ENCODE data around the gene MPHOSPH9. TPM values are rescaled to one million over a fixed set of nuclear protein-coding genes. Genes with fewer than 3 reads are reported as not detected.

Gene MPHOSPH9
- total and polyA plus RNA-seq, 2 donors (not counting 3 experiments of a cell fraction or from before 2014, with no cell fraction given), result 7.8 to 42.4 TPM

DNA sequence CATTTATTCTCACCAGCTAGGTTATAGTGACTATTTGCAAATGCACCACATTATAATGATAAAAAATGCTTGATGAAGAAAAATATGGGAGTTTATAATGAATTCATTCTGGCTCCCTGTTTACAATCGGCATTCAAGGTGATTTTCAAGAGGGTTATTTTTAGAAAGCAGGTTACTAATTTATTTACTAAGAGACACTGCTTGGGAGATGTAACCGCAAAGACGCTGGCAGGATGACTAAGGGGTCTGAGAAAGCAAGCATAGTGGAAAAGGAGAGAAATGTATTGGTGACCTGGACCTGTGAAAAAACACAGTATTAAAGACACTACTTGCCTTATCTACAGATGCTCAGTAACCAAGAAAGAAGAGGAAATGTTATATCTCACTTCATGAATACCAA is 68.7 kb downstream of the MPHOSPH9 start:
- ChIA-PET CTCF (no interaction called here), POLR2A (no interaction called here)
- dilution Hi-C loops (cut with MboI; ENCODE audit: extremely low pct_ligation_motif_present, low sequenced_read_pairs), result no loop called here
- no peak for DNase-seq (ENCODE audit: low read depth, low spot score)
- Histone ChIP-seq H2AFZ (ENCODE audit: low read depth, low read length) (no peak overlapping the region), H3K4me2 (ENCODE audit: insufficient read depth, low read length) (no peak overlapping the region), H3K4me1 (ENCODE audit: control insufficient read depth, extremely low read depth, insufficient read depth, low read length) (no peaks in the 10 kb centered on the region), H3K27ac (ENCODE audit: insufficient read depth, low read depth, low read length) (no peak overlapping the region), H3K9me3 (replicated peaks; ENCODE audit: control insufficient read depth, insufficient read depth, low read length) (no peaks in the 10 kb centered on the region), H4K20me1 (replicated peaks; ENCODE audit: control insufficient read depth, extremely low read depth, insufficient read depth, low read length) (no peaks in the 10 kb centered on the region), H3K9ac (replicated peaks; ENCODE audit: extremely low read depth, insufficient read depth, low read length) (no peak overlapping the region), H3K79me2 (ENCODE audit: control insufficient read depth, insufficient read depth, low read length) (no peaks in the 10 kb centered on the region), H3K9me1 (replicated peaks; ENCODE audit: control insufficient read depth, extremely low read depth, insufficient read depth, low read length) (no peaks in the 10 kb centered on the region), H3K36me3 (ENCODE audit: control insufficient read depth in 2 of 2, extremely low read depth in 1 of 2, insufficient read depth in 2 of 2, low read length in 2 of 2) (peaks cover 3 to 5% of the 10 kb centered on the region in 2 experiments), H3K27me3 (ENCODE audit: control insufficient read depth in 2 of 2, insufficient read depth in 2 of 2, low read length in 2 of 2) (no peaks in the 10 kb centered on the region), H3K4me3 (replicated peaks in 1 of 3; ENCODE audit: insufficient read depth in 1 of 3, low read depth in 1 of 3, low read length in 3 of 3) (no peak overlapping the region)
- no peak for FAIRE-seq
- intact Hi-C loops (cut with micrococcal nuclease), result no loop called here
- TF ChIP-seq FOS (IDR thresholded peaks at IDR 0.05; ENCODE audit: borderline replicate concordance, insufficient read depth, low read length) (no peak), JUN (IDR thresholded peaks at IDR 0.05; ENCODE audit: borderline replicate concordance, insufficient read depth, insufficient read length, low read depth) (no peak), MAX (IDR thresholded peaks at IDR 0.05; ENCODE audit: insufficient read depth, insufficient read length) (no peak), EZH2 (IDR thresholded peaks at IDR 0.05; ENCODE audit: borderline replicate concordance, low read depth, low read length, severe bottlenecking) (no peak), GATA2 (IDR thresholded peaks at IDR 0.05; ENCODE audit: insufficient read depth, insufficient read length, low read depth, low read length) (no peak), POLR2A (IDR thresholded peaks at IDR 0.05; ENCODE audit: low read depth, low read length) (no peak), MYC (IDR thresholded peaks at IDR 0.05; ENCODE audit: low read depth, low read length) (no peak), POLR2AphosphoS5 (IDR thresholded peaks at IDR 0.05; ENCODE audit: insufficient read depth, low read depth, low read length) (no peak)
- TF ChIP-seq, protein P1, sequence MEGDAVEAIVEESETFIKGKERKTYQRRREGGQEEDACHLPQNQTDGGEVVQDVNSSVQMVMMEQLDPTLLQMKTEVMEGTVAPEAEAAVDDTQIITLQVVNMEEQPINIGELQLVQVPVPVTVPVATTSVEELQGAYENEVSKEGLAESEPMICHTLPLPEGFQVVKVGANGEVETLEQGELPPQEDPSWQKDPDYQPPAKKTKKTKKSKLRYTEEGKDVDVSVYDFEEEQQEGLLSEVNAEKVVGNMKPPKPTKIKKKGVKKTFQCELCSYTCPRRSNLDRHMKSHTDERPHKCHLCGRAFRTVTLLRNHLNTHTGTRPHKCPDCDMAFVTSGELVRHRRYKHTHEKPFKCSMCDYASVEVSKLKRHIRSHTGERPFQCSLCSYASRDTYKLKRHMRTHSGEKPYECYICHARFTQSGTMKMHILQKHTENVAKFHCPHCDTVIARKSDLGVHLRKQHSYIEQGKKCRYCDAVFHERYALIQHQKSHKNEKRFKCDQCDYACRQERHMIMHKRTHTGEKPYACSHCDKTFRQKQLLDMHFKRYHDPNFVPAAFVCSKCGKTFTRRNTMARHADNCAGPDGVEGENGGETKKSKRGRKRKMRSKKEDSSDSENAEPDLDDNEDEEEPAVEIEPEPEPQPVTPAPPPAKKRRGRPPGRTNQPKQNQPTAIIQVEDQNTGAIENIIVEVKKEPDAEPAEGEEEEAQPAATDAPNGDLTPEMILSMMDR (IDR thresholded peaks at IDR 0.05; ENCODE audit: extremely low read depth in 1 of 2, insufficient read depth in 1 of 2, low read depth in 1 of 2, low read length in 2 of 2), result no peak
- no TSS peak for BruUV-seq (replicated peaks)
